SK-N-MC (cell line): ENCODE results near the gene GYS1.

Source experiments
- DNase-seq: peaks from one replicate; pipeline ENCODE4 v3.0.0-alpha.2; 2011; ENCODE audit warnings: low read depth, low spot score
- H3K27ac ChIP-seq: fragments of 200-600 bp; sonication (generic); 2 replicates; pipeline ENCODE4 v1.5.1; 2016; ENCODE audit warnings: mixed run types
- H3K36me3 ChIP-seq: fragments of 200-600 bp; sonication (generic); 2 replicates; pipeline ENCODE4 v1.6.1; 2017; ENCODE audit warnings: antibody characterized with exemption, low read length, mixed read lengths; ENCODE audit not compliant: insufficient read depth
- H3K4me3 ChIP-seq: fragments of 200-600 bp; sonication (generic); 2 replicates; pipeline ENCODE4 v1.5.1; 2016
- H3K9ac ChIP-seq: fragments of 200-600 bp; sonication (generic); 2 replicates; pipeline ENCODE4 v1.8.0; 2017; ENCODE audit warnings: mixed run types, mixed read lengths; ENCODE audit not compliant: insufficient read length
- H3K9me3 ChIP-seq: fragments of 200-600 bp; sonication (generic); 2 replicates; pipeline ENCODE4 v1.6.1; 2017; ENCODE audit warnings: low read depth, mild to moderate bottlenecking, antibody characterized with exemption, low read length, moderate library complexity, mixed read lengths
- EZH2 ChIP-seq: fragments of 200-600 bp; sonication (generic); IDR thresholded peaks from one replicate; pipeline ENCODE4 v1.6.1; 2017; ENCODE audit warnings: antibody characterized with exemption
- FOXP2 ChIP-seq: optimal IDR thresholded peaks from 2 replicates; pipeline ENCODE3; 2011; ENCODE audit warnings: mild to moderate bottlenecking, moderate library complexity; ENCODE audit not compliant: insufficient read depth; ENCODE audit errors: extremely low read length, control extremely low read depth
- POLR2AphosphoS5 ChIP-seq: IDR thresholded peaks from 2 replicates; pipeline ENCODE4 v1.6.1; 2012; ENCODE audit warnings: mild to moderate bottlenecking, low read depth, low read length, borderline replicate concordance

The GYS1 gene

DNA sequence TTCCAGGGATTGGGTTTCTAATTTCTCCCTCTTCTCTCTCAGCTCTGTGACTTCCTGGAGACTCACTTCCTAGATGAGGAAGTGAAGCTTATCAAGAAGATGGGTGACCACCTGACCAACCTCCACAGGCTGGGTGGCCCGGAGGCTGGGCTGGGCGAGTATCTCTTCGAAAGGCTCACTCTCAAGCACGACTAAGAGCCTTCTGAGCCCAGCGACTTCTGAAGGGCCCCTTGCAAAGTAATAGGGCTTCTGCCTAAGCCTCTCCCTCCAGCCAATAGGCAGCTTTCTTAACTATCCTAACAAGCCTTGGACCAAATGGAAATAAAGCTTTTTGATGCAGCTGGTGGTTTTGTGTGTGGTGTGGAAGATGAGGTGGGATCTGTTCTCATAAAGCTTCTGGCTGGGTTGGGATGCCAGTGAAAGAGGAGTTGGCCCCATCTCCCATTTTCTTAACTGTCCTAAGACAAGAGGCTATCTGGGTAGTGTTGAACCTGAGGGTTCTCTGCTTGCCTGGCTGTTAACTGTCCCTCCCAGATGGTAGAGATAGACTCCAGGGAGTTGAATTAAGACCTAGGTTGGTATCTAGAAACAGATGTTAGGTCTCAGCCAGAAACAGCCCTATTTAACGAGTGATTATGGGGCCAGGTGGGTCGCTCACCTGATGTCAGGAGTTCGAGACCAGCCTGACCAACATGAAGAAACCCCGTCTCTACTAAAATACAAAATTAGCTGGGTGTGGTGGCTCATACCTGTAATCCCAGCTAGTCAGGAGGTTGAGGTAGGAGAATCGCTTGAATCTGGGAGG, 26.4 kb downstream of the GYS1 start:
- Histone ChIP-seq H3K9me3 (no peaks in the 10 kb centered on the region), H3K27ac (peak overlapping the region; percentile 87), H3K4me3 (peak overlapping the region; percentile 98), H3K9ac (peak overlapping the region; percentile 86), H3K36me3 (peaks cover 17% of the 10 kb centered on the region)
- TF ChIP-seq POLR2AphosphoS5, result peak; percentile 12; the same call in 1 of the 2 replicates
- TF ChIP-seq EZH2, result no peak
- DNase-seq, result no peak

DNA sequence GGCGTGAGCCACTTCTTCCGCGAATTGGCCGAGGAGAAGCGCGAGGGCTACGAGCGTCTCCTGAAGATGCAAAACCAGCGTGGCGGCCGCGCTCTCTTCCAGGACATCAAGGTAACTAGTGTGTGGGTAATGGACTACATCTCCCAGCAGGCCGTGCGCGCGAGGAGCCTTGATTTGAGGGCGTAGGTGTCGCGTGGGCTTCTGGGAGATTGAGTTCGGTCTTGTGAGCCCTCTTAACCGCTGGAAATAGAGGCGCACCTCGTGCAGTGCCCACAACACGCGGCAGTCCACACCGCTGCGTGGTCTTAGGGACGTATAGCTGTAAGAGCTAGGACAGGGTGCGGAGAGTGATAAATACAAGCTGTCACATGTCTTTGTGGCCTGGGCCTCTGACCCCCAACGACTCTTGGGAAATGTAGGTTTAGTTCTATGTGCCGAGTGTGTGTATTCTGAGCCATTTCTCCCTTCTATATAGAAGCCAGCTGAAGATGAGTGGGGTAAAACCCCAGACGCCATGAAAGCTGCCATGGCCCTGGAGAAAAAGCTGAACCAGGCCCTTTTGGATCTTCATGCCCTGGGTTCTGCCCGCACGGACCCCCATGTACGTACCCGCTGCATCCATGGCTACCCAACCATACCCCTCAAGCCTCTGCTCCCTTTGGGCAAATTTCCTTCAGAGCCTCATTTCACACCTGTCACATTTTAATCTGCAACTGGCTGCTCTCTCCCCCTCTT, 27.1 kb downstream of the GYS1 start:
- no peak for TF ChIP-seq FOXP2
- TF ChIP-seq POLR2AphosphoS5, result no peak
- no peak for TF ChIP-seq EZH2
- H3K4me3 ChIP-seq, result peak overlapping the region; percentile 98
- peak overlapping the region; percentile 87 for H3K27ac ChIP-seq
- DNase-seq, result no peak
- H3K36me3 ChIP-seq, result peaks cover 17% of the 10 kb centered on the region
- H3K9ac ChIP-seq, result peak overlapping the region; percentile 86
- H3K9me3 ChIP-seq, result no peaks in the 10 kb centered on the region

DNA sequence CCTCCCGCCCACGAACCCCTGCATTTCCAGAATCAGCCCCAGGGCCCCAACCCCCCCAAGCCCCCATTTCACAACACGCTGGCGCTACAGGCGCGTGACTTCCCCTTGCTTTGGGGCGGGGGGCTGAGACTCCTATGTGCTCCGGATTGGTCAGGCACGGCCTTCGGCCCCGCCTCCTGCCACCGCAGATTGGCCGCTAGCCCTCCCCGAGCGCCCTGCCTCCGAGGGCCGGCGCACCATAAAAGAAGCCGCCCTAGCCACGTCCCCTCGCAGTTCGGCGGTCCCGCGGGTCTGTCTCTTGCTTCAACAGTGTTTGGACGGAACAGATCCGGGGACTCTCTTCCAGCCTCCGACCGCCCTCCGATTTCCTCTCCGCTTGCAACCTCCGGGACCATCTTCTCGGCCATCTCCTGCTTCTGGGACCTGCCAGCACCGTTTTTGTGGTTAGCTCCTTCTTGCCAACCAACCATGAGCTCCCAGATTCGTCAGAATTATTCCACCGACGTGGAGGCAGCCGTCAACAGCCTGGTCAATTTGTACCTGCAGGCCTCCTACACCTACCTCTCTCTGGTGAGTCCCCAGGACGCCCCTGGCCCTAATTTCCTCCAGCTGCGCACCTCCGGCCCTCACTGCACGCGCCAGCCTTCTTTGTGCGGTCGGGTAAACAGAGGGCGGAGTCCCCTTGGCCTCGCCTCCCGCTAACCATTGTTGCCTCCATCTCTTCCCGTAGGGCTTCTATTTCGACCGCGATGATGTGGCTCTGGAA, 27.9 kb downstream of the GYS1 start, which contains the start of gene FTL:
TSS of gene FTL (plus strand) at position 270 of the 766 bp plus-strand sequence. CDS start at position 469, 199 bp downstream.
- Histone ChIP-seq H3K4me3 (peak within 1 kb of the TSS; percentile 98), H3K9ac (peak within 1 kb of the TSS; percentile 86), H3K9me3 (no peaks in the 10 kb centered on the region), H3K27ac (peak within 1 kb of the TSS; percentile 96), H3K36me3 (peaks cover 17% of the 10 kb centered on the region)
- peak; percentile 100 for TF ChIP-seq POLR2AphosphoS5
- TF ChIP-seq FOXP2, result no peak
- DNase-seq, result no peak

DNA sequence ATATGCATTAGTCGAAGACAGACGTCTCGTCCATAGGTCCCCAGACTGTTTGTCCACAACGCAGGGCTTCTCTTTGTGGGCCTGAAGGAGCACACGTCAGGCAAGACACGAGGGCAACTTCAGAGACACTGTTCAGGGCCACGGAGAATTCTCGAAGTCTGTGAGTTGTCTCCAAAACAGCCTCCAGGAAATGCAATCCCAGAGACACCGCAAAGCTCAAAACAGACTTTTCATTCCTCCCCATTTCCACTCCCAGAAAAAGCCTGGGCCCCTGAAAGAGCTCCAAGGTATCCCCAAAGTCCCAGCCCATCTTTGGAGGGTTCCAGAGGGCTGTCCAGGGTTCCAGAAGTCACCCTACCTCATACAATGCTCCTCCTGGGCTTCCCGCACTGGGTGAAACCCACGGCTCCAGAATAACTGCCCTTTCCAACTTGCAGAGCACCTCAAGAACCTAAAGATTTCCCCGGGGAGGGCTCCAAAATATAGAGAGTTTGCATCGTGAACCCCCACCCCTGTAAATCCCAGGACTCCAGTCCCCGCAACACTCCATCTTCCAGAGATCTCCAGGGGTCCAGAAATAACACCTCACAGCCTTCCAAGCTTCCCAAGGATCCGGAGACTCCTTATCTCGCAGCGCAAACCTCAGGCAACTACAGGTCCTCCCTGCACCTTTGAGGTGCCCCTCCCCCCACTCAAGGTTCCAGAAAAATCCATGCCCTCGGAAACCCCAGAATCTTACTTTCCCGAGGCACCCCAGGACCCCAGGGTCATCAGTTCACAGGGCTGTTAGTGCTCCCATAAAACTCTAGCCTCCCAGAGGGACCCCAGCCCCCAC, 28.7 kb downstream of the GYS1 start:
- Histone ChIP-seq H3K36me3 (peaks cover 17% of the 10 kb centered on the region), H3K9me3 (no peaks in the 10 kb centered on the region), H3K9ac (peak overlapping the region; percentile 67), H3K27ac (peak overlapping the region; percentile 96), H3K4me3 (peak overlapping the region; percentile 66)
- TF ChIP-seq POLR2AphosphoS5, result no peak; the same call in 1 of the 2 replicates
- no peak for TF ChIP-seq FOXP2
- TF ChIP-seq EZH2, result no peak
- DNase-seq, result no peak

DNA sequence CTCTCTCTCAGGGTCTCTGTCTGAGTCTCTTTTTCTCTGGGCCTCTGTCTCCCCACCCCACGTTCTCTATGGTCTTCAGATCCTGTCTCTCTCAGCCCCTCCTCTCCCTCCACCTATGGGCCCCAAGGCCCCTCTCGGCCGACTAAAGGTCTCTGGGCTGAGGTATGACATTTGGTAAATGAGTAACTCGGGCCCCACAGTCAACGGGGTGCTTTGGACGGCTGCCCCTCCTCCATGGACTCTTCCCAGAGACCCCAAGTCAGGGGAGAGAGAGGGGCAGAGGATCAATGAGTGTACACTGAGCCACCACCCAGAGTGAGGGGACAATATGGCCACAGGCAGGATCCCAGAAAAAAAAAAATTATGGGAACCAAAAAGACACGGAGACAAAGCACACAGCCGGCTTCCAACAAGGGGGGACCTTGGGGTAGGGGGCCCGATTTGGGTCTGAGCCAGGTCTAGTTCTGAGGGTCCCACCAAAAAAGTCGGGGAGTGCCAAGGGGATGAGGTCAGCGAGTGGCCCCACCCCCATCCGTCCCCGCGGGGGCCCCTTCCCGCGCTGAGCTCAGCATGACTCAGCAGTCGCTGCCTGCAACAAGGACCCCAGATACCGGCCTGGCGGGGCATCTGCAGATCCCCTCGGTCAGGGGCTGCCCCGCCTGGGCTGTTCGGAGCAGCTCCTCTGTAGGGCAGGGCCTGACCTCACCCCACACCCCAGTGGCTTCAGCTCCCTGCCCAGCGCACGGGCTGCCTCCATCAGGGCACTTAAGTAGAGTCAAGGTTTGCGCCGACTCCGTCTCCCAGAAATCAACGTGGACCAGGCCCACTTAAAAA, 29.5 kb downstream of the GYS1 start:
- peaks cover 17% of the 10 kb centered on the region for H3K36me3 ChIP-seq
- peak overlapping the region; percentile 96 for H3K27ac ChIP-seq
- no peak for DNase-seq
- TF ChIP-seq POLR2AphosphoS5 (peak; percentile 67), EZH2 (no peak)
- no peaks in the 10 kb centered on the region for H3K9me3 ChIP-seq
- H3K9ac ChIP-seq, result peak overlapping the region; percentile 67
- H3K4me3 ChIP-seq, result peak overlapping the region; percentile 66

DNA sequence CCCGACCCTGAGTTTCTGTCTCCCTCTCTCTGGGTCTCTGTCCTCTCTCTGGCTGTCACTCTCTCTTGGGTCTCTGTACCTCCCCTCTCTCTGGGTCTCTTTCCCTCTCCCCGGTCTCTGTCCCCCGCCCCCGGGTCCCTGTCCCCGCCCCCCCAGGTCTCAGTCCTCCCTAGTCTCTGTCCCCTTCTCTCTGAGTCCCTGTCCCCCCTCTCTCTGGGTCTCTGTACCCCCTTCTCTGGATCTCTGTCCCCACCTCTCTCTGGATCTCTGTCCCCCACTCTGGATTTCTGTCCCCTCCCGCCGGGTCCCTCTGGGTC, 30.3 kb downstream of the GYS1 start:
- Histone ChIP-seq H3K9me3 (no peaks in the 10 kb centered on the region), H3K27ac (peak overlapping the region; percentile 96), H3K9ac (peak overlapping the region; percentile 67), H3K36me3 (peaks cover 17% of the 10 kb centered on the region), H3K4me3 (no peak overlapping the region)
- no peak for DNase-seq
- TF ChIP-seq POLR2AphosphoS5 (no peak), EZH2 (no peak), FOXP2 (no peak)
